Hippocampal formation (tissue), 2 donors: ENCODE results near the gene HAUS1.
"Not testable (repeated sequence)": the region's sequence is repeated elsewhere in the genome, so short reads cannot be mapped to it uniquely, and the experiment has no call there.

Experiments used
- DNase-seq, 2 donors: peaks; one replicate each; lab custom pipeline; 2025; lab: John Stamatoyannopoulos, UW

HAUS1 gene

DNA sequence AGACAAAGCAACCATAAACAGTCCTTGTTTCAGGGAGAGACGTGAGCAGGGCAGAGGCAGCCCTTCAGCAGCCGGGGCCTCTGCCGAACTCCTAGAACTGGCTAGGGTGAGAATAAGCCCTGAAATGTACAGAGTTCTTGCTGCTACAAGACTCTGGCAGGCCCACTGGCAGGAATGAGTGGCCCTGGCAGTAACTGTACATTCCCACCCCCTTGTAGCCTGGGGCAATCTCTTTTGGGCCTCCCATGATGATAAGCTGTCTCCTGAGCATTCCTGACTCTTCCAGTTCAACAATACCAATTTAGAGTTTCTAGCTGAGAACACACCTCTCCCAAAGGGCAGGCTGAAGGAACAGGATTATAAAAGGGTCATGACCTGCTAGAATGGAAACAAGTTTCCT is 54.3 kb downstream of the HAUS1 start:
- no peak for DNase-seq

DNA sequence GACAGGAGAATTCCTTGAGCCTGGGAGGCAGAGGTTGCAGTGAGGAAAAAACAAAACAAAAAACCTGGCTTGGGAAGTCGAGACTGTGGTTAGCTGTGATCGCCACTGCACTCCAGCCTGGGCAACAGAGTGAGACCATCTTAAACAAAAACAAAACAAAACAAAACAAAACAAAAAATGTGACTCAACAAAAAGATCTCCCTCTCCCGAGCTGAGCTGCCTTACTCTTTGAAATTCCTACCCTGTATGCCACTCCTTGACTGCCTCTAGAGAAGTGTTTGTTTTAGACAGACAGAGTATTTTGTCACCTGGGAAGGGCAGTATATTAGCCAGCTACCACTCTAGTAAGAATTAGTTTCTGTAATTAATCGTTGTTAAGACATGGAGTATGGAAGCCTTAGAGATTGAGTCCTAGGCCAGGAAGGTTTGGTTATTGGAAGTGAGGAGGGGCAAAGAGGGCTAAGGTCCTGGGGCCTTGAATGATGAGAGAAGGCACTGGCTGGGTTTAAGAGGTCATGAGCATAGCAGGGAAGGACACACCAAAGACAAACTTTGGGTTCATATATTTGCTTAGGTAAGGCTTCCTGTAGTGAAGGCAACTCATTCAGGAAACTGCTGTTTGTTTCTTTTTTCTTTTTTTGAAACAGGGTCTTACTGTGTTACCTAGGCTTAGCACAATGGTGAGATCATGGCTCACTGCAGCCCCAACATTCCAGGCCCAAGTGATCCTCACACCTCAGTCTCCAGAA is 56.0 kb downstream of the HAUS1 start:
- DNase-seq = no peak

DNA sequence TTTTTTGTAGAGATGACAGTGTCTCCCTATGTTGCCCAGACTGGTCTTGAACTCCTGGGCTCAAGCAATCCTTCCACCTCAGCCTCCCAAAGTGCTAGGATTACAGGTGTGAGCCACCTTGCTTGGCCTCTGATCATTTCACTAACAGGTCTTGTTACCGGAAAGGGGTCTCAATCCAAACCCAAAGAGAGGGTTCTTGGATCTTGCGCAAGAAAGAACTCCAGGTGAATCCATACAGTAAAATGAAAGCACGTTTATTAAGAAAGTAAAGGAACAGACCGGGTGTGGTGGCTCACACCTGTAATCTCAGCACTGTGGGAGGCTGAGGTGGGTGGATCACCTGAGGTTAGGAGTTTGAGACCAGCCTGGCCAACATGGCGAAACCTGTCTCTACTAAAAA is 56.7 kb downstream of the HAUS1 start:
- not testable (repeated sequence) for DNase-seq

DNA sequence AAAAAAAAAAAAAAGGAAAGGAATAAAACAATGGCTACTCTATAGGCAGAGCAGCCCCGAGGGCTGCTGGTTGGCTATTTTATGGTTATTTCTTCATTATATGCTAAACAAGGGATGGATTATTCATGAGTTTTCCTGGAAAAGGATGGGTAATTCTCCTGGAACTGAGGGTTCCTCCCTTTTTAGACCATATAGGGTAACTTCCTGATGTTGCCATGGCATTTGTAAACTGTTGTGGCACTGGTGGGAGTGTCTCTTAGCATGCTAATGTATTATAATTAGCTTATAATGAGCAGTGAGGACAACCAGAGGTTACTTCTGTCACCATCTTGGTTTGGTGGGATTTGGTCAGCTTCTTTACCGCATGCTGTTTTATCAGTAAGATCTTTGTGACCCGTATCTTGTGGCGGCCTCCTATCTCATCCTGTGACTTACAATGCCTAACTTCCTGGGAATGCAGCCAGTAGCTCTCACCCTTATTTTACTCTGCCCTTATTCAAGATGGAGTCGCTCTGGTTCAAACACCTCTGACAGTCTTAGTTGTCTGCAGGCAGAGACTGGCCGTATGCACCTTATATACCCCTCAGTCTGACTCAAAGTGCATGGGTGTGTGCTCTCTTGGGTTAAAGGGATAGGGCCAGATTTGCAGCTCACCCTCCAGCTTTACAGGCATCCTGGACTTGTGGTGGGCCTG is 57.7 kb downstream of the HAUS1 start:
- no peak for DNase-seq

DNA sequence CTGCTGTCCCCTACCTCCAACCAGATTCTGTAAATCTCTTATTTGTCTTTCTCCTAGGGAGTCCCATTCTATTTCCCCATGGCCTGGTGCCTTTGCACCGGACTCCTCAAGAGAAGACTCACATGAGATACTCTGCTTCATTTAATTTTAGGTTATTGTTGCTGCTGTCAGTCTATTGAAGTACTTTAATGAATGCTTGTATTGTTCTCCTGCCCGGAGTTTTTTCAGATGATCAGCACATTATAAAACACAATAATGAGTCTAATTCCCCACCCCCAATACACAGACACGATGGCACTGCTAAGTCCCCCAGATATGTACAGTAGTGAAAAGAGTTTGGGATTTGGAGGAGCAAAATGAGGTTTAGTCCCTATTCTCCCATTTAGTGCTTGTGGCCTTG is 58.9 kb downstream of the HAUS1 start:
- no peak for DNase-seq

DNA sequence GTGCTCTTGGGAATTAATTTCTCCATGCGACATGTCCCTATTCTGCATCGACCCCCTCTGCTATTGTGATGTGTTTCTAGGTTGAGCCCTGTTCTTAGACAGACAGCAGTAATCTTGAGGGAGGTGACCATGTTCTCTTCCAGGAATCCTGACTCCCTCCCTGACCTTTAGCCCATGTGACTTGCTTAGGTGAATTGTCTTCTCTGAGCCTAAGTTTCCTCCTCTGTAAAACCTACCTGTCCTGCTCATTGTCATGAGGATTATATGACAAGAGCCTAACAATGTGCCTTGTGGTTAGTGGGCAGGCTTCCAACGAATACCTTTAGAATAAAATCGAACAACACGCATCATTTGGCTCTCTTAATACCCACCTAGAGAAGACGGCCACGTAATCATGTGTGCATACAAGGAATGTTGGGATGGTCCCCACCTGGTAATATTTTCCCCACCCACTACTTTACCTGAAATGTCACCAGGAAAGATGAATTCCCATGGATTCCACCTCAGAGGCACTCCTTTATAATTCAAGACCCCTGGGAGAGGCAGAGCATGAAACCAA is 59.8 kb downstream of the HAUS1 start:
- no peak for DNase-seq

DNA sequence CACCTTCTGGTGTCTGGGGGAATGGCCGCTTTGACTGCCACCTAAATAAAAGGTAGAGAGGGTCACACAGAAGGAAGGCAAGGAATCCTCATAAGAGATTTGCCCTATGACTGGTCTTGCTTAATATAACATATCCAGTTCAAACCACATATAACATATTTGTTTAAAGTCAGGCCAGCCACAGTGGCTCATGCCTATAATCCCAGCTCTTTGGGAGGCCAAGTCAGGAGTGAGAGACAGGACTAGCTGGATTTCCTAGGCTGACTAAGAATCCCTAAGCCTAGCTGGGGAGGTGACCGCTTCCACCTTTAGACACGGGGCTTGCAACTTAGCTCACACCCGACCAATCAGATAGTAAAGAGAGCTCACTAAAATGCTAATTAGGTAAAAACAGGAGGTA is 60.3 kb downstream of the HAUS1 start:
- DNase-seq = not testable (repeated sequence)

DNA sequence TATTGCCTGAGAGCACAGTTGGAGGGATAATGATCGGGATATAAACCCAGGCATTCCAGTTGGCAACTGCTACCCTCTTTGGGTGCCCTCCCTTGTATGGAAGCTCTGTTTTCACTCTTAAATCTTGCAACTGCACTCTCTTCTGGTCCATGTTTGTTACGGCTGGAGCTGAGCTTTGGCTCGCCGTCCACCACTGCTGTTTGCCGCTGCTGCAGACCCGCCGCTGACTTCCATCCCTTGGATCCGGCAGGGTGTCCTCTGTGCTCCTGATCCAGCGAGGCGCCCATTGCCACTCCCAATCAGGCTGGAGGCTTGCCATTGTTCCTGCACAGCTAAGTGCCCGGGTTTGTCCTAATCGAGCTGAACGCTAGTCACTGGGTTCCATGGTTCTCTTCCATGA is 60.7 kb downstream of the HAUS1 start:
- DNase-seq = no peak

DNA sequence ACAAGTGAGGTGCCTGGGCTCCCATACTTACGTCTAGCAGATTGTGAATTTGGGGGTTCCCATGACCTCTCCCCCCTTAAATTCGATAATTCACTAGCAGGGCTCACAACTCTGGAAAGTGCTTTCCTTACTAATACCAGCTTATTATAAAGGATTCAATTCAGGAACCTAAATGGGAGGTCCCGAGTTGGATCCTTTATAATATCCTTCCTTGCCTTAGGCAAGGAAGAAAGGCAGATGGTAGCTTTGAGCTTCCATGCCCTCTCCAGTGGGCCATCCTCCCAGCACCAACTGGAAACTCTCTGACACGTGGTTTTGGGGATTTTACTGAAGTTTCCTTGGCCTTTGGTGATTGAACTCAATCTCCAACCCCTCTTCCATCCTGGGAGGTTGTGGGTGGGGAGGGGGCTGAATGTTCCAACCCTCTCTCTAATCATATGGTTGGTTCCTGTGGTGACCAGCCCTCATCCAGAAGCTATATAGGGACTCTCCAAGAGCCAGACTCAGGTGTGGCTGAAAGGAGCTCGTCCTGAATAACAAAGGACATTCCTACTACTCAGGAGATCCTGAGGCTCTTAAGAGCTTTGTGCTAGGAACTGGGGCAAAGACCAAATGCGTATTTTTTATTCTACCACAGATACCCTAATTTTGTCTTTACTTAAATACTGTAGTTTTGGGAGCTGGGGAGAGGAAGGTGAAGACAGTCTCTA is 62.2 kb downstream of the HAUS1 start:
- no peak for DNase-seq

DNA sequence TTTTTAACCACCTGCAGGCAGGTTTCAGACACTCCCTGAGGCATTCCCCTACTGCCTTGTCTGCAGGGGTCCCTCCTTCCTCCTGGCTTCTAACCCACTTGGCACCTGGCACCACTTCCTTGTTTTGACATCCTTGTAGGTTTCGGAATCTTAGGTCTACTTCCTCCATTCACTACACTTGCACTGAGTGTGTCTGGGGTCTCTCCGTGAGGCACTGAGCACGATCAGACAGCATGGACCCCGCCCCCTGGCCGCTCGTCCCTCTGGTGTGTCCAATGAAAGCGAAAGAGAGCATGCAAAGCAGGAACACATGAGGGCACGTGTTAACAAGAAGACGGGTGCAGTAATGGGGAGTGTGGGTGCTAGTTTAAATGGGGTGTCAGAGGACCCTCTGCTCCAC is 63.8 kb downstream of the HAUS1 start:
- no peak for DNase-seq

DNA sequence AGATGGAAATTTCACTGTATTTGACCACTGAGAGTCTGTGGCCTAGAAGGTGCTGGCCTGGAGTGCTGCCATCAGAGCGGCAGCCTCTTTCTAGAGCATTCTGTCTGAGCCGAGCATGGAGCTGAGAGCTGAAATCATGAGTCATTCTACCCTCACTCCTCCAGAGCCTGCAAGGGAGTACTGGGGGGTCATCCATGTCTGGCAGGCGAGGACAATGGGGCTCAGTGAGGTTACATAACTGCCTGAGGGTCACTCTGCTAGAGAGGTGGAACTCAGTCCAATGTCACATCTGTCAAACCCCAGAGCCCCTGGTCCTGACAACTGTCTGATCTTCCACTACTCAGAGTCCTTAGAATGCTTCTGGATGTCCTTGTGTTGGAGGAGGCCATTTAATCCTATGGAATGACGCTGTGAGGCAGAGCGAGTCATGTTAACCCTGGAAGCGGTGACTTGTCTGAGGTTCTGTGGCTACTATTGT is 65.3 kb downstream of the HAUS1 start:
- DNase-seq = no peak

DNA sequence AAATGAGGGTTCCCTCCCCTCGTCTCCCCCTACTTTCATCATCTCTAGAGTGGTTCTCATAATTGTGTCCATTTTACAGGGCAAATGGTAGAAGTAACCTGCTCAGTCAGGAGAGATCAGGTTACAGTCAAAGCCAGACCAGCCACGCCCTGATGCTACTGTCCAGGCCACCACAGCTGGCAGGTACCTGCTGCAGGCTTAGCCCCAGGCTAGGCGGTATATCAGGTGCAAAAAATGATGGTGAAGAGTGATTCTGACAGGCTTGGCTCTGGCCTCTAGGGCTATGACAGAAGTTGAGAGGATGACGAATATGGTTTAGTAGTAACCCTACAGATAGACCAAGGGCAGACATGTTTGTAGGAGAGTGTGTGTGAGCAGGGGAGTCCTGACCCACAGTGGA is 67.1 kb downstream of the HAUS1 start:
- no peak for DNase-seq

DNA sequence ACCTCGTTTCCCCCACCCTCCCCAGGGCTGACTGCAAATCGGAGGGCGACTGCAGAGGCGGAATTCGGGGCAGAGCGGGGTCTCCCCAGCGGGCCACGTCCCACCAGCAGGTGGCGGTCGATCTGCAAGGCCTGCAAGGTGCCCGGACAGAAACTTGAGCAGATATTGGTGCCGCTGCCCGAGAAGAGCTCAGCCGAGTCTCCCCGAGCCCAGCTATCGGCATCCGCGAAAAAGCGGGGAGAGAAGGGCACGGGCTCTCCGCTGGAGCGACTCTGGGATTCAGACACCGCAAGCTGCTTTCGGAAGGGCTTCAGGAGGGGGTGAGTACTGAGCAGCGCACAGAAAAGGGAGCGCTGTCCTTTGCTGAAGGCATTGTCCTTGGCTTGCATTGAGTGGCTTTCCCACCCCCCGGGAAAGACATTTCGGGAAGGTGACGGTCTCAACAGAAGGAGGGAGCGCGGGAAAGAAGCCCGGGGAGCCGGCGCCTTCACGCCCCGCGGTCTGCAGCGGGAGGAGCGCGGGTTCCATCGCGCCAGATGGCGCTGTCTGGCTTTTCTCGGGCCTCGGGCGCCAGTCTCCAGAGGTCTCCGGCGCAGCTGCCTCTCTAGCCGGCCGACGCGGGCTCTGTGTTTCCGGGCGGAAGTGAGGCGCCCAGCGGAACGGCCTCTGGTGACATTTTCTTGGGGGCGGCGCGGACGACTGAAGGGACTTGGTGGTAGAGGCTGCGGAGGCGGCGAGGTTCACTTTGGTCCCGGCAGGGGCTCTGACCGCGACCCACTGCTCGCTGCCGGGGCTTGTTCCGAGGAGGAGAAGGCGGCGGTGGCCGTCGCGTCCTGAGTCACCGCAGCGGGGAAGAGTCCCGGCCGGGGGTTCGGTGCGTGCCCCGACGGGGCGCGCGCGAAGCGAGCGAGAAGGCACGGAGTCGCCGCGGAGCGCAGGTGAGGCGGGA is 69.5 kb downstream of the HAUS1 start:
- DNase-seq = peak; percentile 91

DNA sequence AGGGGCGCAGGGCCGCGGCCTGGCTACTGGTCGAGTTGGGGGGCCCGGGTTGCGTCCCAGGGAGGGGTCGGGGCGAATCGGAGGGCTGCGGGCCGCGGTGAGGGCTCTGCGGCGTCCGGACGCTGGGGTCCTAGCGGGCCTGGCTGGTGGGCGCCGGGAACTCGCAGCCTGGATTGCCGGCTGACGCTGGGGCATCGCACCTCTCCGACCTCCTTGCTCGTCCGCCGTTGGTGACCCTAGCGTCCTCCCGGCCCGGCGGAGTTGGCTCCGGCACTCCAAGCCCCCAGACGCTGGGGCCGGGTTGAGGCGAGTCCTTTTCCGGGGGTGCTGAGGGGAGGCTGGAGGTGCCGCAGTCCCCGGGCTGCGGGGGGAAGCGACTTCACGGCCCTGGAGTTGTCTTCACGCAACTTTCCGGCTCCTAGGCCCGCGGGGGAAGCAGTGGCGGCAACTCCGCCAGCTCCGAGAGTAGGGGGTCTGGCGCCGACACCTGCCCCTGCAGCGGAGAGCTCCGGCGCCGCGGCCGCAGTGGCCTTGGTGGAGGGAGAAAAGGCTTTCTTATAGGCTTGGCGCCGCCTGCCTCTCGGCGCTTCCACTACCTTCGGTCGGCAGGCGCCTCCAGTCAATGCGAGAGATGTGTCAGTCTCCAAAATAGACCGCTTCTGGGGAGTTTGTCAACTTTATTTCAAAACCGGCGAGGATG is 70.3 kb downstream of the HAUS1 start:
- peak in 1 of 2 donors; percentile 3 for DNase-seq

DNA sequence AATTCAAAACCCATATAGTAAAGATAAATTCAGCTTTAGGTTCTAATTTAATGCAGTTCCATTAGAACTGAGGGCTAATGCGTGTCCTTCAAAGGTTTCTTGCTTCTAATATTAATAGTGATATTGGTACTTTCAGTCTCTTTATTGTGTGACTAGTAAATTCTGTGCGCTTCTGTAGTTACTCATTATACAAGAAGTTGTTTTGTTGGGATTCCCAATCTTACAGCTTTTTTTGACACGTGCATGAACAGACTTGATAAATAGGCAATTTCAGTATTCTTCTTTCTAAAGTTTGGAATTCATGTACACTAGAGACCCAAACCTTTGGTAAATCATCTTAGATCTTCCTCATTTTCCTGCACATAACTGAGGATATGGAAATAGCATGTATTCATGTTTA is 71.8 kb downstream of the HAUS1 start:
- DNase-seq = no peak
